HFFc6 (cell line): ENCODE data around the gene REEP6. TPM values are rescaled to one million over a fixed set of nuclear protein-coding genes. Genes with fewer than 3 reads are reported as not detected.
"Not testable (repeated sequence)": the region's sequence is repeated elsewhere in the genome, so short reads cannot be mapped to it uniquely, and the experiment has no call there.

Experiments used
- DNase-seq: peaks from one replicate; pipeline ENCODE4 v3.0.0-alpha.2; 2018
- H3K27ac Mint-ChIP-seq: 2 replicates; pipeline ENCODE4 v1.8.0; 2020; ENCODE audit warnings: mild to moderate bottlenecking, mixed read lengths
- H3K27me3 Mint-ChIP-seq: 2 replicates; pipeline ENCODE4 v1.8.0; 2021; ENCODE audit warnings: mild to moderate bottlenecking, moderate library complexity, mixed read lengths; ENCODE audit not compliant: insufficient read depth
- H3K36me3 Mint-ChIP-seq: 2 replicates; pipeline ENCODE4 v1.8.0; 2021; ENCODE audit warnings: low read depth, mixed read lengths
- H3K4me1 Mint-ChIP-seq: 2 replicates; pipeline ENCODE4 v1.8.0; 2020; ENCODE audit warnings: low read depth, mixed read lengths
- H3K4me3 Mint-ChIP-seq: 2 replicates; pipeline ENCODE4 v1.8.0; 2020; ENCODE audit warnings: mild to moderate bottlenecking, moderate library complexity, mixed read lengths
- H3K9me3 Mint-ChIP-seq: 2 replicates; pipeline ENCODE4 v1.8.0; 2020; ENCODE audit warnings: mild to moderate bottlenecking, mixed read lengths
- CTCF ChIP-seq: fragments of 200-600 bp; sonication (generic); IDR thresholded peaks from 2 replicates; pipeline ENCODE4 v1.5.0; 2021; ENCODE audit warnings: antibody characterized with exemption, mild to moderate bottlenecking
- total RNA-seq, 6 experiments: library from RNA; stranded (reverse); fragmentation: NEBNext Ultra II Directional; extraction: Animal tissue kit (Norgen Biotek cat#: 25700); gene quantifications; 2 replicates in 1 of 6; 3 replicates in 5 of 6; pipeline ENCODE4 v1.2.3, GENCODE V29; 2021

The REEP6 gene
- total RNA-seq, 6 experiments from 2014 or later, result 1.7 to 4.6 (median 2.1) TPM

GRCh38 chr19:1514295-1514661, 23.3 kb downstream of the REEP6 start:
- DNase-seq, result no peak
- no peaks in the 10 kb centered on the region for H3K36me3 Mint-ChIP-seq
- 0 out of 2 replicates have a peak overlapping the region, but pooled peaks have one; percentile 20 for H3K4me3 Mint-ChIP-seq
- TF ChIP-seq CTCF, result no peak
- no peak overlapping the region for H3K27ac Mint-ChIP-seq
- no peaks in the 10 kb centered on the region for H3K9me3 Mint-ChIP-seq
- H3K4me1 Mint-ChIP-seq, result no peaks in the 10 kb centered on the region
- H3K27me3 Mint-ChIP-seq, result peaks cover 2% of the 10 kb centered on the region

- H3K4me3 Mint-ChIP-seq, result no peak overlapping the region
- DNase-seq, result no peak
- H3K27me3 Mint-ChIP-seq, result no peaks in the 10 kb centered on the region; the same call in 1 of the 2 replicates
- H3K4me1 Mint-ChIP-seq, result no peaks in the 10 kb centered on the region
- no peaks in the 10 kb centered on the region for H3K9me3 Mint-ChIP-seq
- H3K27ac Mint-ChIP-seq, result no peak overlapping the region
- TF ChIP-seq CTCF, result no peak
- H3K36me3 Mint-ChIP-seq, result no peaks in the 10 kb centered on the region
Observed at GRCh38 chr19:1514986-1515721, 24.2 kb downstream of the REEP6 start.

GRCh38 chr19:1516395-1516753, 25.4 kb downstream of the REEP6 start:
- H3K27me3 Mint-ChIP-seq, result no peaks in the 10 kb centered on the region; the same call in 1 of the 2 replicates
- no peak overlapping the region for H3K4me3 Mint-ChIP-seq
- no peaks in the 10 kb centered on the region for H3K4me1 Mint-ChIP-seq
- TF ChIP-seq CTCF, result no peak
- no peak overlapping the region for H3K27ac Mint-ChIP-seq
- H3K9me3 Mint-ChIP-seq, result no peaks in the 10 kb centered on the region
- no peak for DNase-seq
- H3K36me3 Mint-ChIP-seq, result no peaks in the 10 kb centered on the region

- H3K27ac Mint-ChIP-seq, result no peak overlapping the region
- no peak overlapping the region for H3K4me3 Mint-ChIP-seq
- TF ChIP-seq CTCF, result no peak
- no peak for DNase-seq
- H3K9me3 Mint-ChIP-seq, result no peaks in the 10 kb centered on the region
- no peaks in the 10 kb centered on the region for H3K36me3 Mint-ChIP-seq
- H3K27me3 Mint-ChIP-seq, result peaks cover 9% of the 10 kb centered on the region
- no peaks in the 10 kb centered on the region for H3K4me1 Mint-ChIP-seq
Observed at GRCh38 chr19:1518471-1518870, 27.5 kb downstream of the REEP6 start.

GRCh38 chr19:1519802-1520201, 28.8 kb downstream of the REEP6 start:
- H3K27me3 Mint-ChIP-seq, result peaks cover 13% of the 10 kb centered on the region
- not testable (repeated sequence) for H3K27ac Mint-ChIP-seq, H3K9me3 Mint-ChIP-seq

GRCh38 chr19:1520203-1520780, 29.3 kb downstream of the REEP6 start:
- no peaks in the 10 kb centered on the region for H3K36me3 Mint-ChIP-seq
- H3K9me3 Mint-ChIP-seq, result peaks cover 7% of the 10 kb centered on the region
- H3K4me1 Mint-ChIP-seq, result no peaks in the 10 kb centered on the region; the same call in 1 of the 2 replicates
- TF ChIP-seq CTCF, result no peak
- no peak overlapping the region for H3K27ac Mint-ChIP-seq
- H3K4me3 Mint-ChIP-seq, result no peak overlapping the region
- no peak for DNase-seq
- peaks cover 13% of the 10 kb centered on the region for H3K27me3 Mint-ChIP-seq

More at GRCh38 chr19:1519802-1520201, 28.8 kb downstream of the REEP6 start:
- DNase-seq, H3K36me3 Mint-ChIP-seq, H3K4me3 Mint-ChIP-seq, H3K4me1 Mint-ChIP-seq: not testable (repeated sequence)
